ENCODE results near the gene TMEM44.

GRCh38 chr3:194617827-194618226 lies 15.4 kb downstream of the TMEM44 start:
- no peak for TF ChIP-seq CTCF (conservative IDR thresholded peaks at IDR 0.05 in 1 of 2, IDR thresholded peaks at IDR 0.05 in 1 of 2; ENCODE audit: extremely low read depth in 1 of 2, insufficient read depth in 1 of 2, low read depth in 1 of 2, low read length in 2 of 2)
- no peak for TF ChIP-seq EZH2 (IDR thresholded peaks at IDR 0.05; ENCODE audit: borderline replicate concordance, low read length)
